Right ventricle myocardium superior (tissue), 1 donor: Measurements from ENCODE around the gene JKAMP. TPM values are rescaled to one million over a fixed set of nuclear protein-coding genes. Genes with fewer than 3 reads are reported as not detected.
A peak's percentile ranks its signal among the peaks of the same experiment; 100 is the strongest.
"Not testable (repeated sequence)": the region's sequence is repeated elsewhere in the genome, so short reads cannot be mapped to it uniquely, and the experiment has no call there.

ENCODE experiments used
- ATAC-seq: fragments of 200-7000 bp; cut with Tn5 transposase; one replicate; pipeline ENCODE4 v1.9.1; 2020; ENCODE audit warnings: mild to moderate bottlenecking; ENCODE audit not compliant: poor library complexity
- DNase-seq: peaks from one replicate; pipeline ENCODE4 v3.0.0-alpha.2; 2020
- intact Hi-C: fragments of 100-400 bp; cut with DNase I; formaldehyde crosslinking; loops from one replicate; pipeline ENCODE4 v1.11.2; 2022
- long read RNA-seq: library from polyadenylated mRNA; unstranded; transcript quantifications from one replicate; pipeline ENCODE4 v2.0.0, GENCODE V29; 2021
- total RNA-seq: library from RNA; stranded (reverse); fragmentation: NEBNext Ultra II Directional; extraction: Animal tissue kit (Norgen Biotek cat#: 25700); gene quantifications from one replicate; pipeline ENCODE4 v1.2.1, GENCODE V29; 2021
- donor health status: DM: no; HTN: yes; CAD: no; lungs with severe emphysema.

JKAMP gene, protein sequence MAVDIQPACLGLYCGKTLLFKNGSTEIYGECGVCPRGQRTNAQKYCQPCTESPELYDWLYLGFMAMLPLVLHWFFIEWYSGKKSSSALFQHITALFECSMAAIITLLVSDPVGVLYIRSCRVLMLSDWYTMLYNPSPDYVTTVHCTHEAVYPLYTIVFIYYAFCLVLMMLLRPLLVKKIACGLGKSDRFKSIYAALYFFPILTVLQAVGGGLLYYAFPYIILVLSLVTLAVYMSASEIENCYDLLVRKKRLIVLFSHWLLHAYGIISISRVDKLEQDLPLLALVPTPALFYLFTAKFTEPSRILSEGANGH
- total RNA-seq = 22.3 TPM
- long read RNA-seq, transcript JKAMP-201 (7 exons, 1,726 nt) = major isoform, 25 of 63 reads
- long read RNA-seq, transcript JKAMP-203 (7 exons, 1,636 nt) = minor isoform, 21 of 63 reads
- long read RNA-seq, partial matches to known transcripts = 4 of 63 reads
- long read RNA-seq, other reads (novel, unspliced or antisense) = 8 of 63 reads

DNA sequence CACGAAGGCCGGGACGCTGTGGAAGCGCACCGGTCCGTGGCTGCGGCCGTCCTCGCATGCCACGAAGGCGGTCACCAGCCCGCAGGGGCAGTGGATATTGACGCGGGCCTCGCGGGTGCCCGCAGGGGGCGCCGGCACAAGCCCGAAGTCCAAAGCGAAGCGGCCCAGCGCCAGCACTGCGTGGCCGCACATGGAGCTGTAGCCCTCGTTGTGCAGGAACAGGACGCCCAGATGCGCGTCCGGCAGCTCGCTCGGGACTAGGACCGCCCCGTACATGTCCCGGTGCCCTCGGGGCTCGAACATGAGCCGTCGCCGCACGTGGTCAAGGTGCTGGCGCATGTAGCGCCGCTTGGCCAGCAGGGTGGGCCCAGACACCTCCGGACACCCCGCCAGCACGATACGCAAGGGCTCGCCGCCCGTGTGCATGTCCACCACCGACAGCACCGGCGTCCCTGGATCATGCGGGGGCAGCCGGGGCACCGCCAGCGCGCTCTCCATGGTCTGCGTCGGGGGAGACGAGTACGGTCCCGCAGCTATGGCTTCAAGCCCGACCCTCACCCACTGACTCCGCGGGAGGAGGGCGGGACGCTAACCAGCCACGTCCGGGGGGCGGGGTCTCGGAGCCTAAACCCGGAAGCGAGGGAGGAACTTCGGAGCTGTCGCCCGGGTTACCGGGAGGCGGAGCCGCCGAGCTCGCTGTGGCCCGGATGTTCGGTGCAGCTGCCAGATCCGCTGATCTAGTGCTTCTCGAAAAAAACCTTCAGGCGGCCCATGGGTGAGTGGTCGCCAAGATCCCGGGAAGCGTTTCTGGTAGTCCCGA, at the start of gene JKAMP, which contains the start of gene L3HYPDH:
JKAMP (plus strand) TSS at position 699 of the 820 bp plus-strand sequence; CDS start at position 772, 73 bp downstream.
L3HYPDH (minus strand) TSS at position 590 of the 820 bp plus-strand sequence; CDS start at position 498, 92 bp downstream.
- ATAC-seq (peak; percentile 97), DNase-seq (peak; percentile 99)
- intact Hi-C loops = no loop called here

DNA sequence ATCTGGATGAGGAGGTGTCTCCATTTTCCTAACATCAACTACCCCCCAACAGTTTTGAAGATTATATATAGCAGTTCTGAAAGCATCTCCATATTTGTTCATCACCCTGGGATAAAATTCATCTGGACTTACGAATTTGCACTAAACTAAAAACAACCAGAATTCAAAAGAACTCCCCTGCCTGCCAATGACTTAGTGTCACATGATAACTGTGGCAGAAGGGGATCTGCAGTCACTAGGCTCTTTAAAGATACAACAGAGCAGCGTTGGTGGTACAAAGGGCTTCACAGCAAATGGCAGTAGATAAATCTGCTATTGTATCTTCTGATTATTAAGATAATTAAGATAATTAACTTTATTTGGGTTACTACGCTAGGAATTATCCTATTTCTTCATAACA, 49.2 kb upstream of the JKAMP start:
- no peak for ATAC-seq
- intact Hi-C loops = no loop called here

DNA sequence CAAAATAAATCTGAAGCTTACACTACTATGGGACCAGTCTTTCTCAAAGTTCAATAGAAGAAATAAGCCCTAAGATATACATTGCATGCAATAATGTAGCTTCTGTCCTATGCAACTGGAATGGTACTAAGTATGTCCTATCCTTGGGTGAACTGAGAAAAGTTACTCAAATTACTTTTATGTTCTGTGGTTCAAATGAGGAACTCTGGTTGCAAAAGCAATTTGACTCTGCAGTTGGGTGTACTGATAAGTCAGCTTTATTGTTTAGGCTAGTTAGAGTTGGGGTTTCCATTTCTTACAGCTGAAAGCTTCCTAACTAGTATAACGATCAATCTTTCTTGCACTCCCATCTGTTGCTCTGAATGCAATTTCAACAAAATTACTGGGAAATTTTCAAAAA, 48.3 kb upstream of the JKAMP start:
- ATAC-seq = peak; percentile 18
- DNase-seq = no peak
- intact Hi-C loops = no loop called here

More for the DNA sequence above, 49.2 kb upstream of the JKAMP start:
- DNase-seq = no peak

DNA sequence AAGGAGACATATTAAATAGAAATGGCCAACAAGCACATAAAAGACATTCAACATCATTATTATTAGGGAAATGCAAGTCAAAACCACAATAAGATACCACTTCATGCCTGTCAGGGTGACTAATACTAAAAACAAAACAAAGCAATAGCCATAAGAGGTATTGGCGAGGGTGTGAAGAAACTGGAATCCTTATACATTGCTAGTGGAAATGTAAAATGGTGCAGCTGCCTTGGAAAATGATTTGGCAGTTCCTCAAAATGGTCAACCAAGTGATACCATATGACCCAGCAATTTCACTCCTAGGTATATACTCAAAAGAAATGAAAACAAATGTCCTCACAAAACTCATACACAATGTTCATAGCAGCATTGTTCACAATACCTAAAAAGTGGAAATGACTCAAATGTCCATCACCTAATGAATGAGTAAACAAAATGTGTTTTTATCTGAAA, 46.1 kb upstream of the JKAMP start:
- intact Hi-C loops = no loop called here

DNA sequence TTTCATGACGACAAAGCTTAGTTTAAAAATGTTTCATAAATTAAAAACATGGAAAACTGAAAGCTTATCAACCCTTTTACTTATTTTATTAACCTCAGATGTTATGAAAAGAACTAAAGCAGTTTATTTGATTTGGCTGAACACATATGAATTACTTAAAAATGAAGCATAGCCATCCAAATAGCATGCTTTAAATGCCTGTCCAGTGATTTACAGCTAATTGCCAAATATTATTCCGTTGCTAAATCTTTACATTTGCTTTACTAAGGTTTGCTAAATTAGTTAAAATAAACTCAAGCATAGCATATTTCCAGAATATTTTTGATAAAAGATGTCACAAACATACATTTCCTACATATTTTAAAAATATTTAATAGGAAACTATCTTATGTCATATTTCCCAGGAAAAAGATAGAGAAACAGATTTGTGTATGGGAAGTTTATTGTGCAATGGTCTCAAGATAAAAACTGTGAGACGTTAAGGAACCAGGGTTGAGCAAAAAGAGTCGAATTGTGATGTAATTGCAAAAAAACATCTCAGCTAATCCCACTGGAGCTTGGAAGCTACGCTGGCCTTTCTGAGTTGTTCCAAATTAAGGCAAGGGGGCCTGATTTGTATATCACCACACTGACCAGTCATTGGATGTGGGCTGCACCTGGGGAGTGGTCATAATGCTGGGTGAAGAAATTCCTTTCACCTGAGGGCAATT, 44.9 kb upstream of the JKAMP start:
- DNase-seq (no peak), ATAC-seq (peak; percentile 63)
- intact Hi-C loops = no loop called here

More for the DNA sequence above, 46.1 kb upstream of the JKAMP start:
- DNase-seq = no peak
- no peak for ATAC-seq

DNA sequence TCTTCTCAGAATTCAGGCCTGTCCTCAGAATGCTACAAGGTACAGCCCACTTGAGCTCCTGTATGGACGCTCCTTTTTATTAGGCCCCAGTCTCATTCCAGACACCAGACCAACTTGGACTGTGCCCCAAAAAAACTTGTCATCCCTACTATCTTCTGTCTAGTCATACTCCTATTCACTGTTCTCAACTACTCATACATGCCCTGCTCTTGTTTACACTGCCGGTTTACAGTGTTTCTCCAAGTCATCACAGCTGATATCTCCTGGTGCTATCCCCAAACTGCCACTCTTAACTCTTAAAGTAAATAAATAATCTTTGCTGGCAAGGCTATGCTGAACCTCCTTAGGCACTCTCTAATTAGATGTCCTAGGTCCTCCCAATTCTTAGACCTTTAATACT, 35.6 kb upstream of the JKAMP start:
- intact Hi-C loops, ATAC-seq, DNase-seq: not testable (repeated sequence)

DNA sequence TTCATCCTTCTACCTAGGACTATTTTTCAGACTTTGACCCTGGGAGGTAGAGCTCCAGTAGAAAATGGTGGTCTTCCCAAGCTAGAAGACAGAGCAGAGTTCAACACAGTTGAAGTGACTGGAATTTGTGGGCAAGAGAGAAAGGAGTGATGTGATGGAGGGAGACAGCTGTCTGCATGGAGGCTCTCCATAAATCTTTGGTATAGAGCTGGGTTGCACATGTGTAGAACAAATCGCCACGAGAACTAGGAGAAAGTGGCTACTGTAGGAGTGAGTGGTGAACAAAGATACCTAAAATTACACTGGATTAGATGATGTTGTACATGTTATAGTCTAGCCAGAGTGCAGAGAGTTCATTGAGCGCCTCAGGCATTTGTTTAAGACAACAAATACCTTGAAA, 33.6 kb upstream of the JKAMP start:
- DNase-seq (no peak), ATAC-seq (no peak)
- intact Hi-C loops = no loop called here

DNA sequence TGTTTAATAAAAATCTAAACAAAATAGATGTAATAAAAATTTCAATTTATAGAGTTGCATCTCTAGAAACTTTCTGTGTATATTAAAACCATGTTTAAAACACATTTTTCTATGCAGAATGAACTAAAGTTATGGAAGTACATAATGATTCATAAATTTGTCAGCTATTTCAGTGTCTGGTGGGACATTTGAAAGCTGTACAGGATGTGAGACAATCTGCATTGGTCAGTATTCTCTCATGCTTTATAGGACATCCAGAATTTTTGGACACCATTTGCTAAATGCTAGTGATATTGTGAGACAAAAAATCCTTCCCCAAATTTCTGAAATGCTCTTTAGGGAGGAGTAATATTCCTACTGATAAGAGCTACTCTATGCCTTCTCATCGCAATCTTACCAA, 32.5 kb upstream of the JKAMP start:
- ATAC-seq (no peak), DNase-seq (no peak)
- intact Hi-C loops = no loop called here

DNA sequence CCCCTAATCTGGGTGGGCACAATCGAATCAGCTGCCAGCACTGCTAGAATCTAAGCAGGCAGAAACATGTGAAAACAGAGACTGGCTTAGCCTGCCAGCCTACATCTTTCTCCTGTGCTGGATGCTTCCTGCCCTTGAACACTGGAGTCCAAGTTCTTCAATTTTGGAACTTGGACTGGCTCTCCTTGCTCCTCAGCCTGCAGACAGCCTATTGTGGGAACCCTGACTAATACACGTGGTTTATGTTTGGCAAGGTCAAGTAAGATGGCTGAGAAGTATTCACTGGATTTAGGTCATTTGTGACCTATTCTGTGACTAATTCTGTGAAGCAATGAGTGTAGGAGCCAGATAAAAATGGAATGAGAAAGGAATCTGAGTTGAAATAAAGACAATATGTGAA, 30.2 kb upstream of the JKAMP start:
- peak; percentile 79 for ATAC-seq
- DNase-seq = no peak
- intact Hi-C loops = no loop called here

DNA sequence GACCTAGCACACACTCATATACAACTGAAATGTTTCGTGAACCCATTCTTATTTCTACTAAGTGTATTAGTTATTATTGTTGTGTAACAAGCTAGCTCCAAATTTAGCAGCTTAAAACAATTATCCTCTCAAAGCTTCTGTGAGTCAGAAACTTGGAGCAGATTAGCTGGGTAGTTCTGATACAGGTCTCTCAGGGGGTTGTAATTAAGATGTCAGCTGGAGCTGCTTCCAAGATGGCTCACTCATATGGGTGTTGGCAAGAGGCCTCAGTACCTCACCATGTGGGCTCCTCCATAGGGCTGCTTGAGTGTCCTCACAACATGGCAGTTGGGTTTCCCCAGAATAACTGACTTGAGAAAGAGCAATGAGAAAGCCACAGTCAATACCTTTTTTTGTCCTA, 28.9 kb upstream of the JKAMP start:
- intact Hi-C loops = no loop called here

DNA sequence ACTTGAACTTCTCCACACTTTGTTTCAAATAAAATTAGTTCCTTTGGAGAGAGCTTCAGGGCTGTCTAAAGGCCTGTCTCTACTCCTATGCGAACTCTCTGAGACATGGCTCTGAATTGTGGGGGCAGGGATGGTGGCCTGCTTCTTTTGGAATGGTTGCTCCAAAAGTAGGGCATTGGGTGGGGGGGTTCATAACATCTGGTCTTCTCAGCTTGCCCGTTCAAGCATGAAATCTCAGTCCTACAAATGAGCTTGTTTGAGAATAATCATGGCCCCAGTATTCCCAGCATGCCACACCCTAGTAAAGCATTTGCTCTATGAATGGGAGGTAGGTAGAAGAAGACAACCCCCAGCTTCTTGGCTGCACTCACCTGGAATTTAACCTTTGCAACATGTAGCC, 25.8 kb upstream of the JKAMP start:
- no peak for ATAC-seq
- intact Hi-C loops = no loop called here
- no peak for DNase-seq

More for the DNA sequence above, 28.9 kb upstream of the JKAMP start:
- DNase-seq = no peak
- no peak for ATAC-seq

DNA sequence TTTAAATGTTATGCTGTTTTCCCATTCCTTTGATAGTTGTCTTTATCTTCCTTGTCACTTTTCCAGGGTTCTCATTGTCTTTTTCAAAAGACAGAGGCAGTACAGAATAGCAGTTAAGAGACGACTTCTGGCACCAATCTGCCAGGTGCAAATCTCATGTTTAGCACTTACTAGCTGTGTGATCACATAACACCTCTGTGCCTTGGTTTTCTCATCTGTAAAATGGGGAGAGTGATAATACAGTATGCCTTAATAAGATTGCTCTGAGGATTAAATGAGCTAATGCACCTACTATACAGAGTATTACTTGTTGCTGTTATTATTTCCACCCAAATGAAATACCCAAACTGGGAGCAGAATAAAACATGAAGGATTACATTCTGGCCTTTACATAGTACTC, 23.9 kb upstream of the JKAMP start:
- DNase-seq (no peak), ATAC-seq (no peak)
- intact Hi-C loops = no loop called here

DNA sequence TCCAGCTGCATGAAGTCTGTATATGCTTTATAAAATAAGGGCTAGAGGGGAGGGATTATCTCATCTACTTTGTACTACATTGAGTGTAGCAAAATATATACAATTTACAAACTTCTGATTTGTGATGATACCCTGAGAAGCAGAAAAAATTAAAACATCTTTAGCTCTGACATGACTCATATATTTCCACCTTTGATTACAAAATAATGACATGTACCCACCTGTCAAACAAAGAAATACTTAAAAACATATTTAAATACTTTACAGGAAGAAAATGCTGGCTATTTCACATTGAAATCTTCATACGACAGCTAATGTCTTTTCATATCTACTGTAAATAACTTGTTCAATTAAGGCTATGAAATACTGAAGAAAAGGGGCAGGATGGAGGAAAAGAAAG, 22.4 kb upstream of the JKAMP start:
- ATAC-seq (no peak), DNase-seq (no peak)
- intact Hi-C loops = no loop called here

DNA sequence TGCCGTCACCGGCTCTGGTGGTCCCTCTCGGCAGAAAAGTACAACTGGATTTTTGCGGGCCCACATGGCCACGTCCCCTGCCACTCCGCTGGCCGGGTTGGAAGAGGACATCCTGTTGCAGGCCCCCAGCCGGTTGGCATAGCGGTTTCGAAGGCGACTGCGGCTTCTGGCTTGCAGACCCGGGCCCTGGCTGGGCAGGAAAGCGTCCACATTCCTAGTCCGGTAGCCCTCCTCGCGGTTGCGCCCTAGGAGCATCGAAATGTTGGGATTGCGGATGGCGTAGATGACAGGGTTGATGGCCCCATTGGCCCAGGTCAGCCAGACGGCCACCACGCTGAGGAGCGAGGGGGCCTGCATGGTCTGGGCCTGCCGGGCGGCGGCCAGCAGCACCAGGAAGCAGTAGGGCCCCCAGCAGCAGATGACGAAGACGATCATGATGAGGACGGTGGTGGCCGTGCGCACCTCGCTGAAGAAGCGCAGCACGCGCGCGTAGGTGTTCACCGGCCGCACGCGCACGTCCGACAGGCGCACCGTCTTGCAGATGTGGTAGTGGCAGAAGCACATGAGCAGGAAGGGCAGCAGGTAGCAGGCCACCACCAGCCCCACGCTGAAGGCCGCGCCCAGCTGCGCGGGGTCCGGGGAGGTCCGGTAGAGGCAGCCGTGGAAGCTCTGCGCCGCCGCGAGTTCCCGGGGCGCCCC, 20.4 kb upstream of the JKAMP start:
- DNase-seq = no peak
- no peak for ATAC-seq
- intact Hi-C loops = no loop called here

DNA sequence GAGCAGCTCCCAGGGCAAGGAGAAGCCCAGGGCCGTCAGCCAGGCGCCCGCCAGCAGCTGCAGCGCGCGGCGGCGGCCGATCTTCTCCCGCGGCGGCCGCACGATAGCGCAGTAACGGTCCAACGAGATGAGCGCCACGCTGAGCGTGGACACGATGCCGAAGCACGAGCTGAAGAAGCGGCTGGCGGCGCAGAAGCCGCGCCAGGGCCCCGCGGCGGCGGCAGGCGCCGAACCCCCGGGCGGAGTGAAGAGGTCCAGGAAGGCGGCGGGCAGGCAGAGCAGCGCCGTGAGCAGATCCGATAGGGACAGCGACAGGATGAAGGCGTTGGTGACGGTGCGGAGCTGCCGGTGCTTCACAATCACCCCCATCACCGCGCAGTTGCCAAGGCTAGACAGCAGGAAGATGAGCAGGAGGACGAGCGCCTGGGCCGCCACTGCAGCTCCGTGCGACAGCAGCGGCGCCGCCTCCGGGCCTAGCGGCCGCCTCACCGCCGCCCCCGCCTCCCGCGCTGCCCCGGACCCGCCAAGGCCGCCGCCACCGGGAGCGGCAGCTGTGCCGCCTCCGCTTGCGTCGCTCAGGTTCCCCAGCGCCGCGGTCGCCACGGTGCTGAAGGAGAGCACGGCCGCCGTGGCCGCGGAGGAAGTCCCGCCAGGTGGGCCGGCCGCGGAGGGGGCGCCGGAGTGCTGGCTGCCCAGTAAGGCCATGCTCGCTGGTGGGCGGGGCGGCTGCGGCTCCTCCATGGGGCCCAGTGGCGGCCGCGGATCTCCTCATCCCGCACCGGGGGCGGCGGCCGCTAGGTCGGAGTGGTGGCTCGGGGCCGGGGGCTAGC, 19.6 kb upstream of the JKAMP start:
- DNase-seq = peak; percentile 81

DNA sequence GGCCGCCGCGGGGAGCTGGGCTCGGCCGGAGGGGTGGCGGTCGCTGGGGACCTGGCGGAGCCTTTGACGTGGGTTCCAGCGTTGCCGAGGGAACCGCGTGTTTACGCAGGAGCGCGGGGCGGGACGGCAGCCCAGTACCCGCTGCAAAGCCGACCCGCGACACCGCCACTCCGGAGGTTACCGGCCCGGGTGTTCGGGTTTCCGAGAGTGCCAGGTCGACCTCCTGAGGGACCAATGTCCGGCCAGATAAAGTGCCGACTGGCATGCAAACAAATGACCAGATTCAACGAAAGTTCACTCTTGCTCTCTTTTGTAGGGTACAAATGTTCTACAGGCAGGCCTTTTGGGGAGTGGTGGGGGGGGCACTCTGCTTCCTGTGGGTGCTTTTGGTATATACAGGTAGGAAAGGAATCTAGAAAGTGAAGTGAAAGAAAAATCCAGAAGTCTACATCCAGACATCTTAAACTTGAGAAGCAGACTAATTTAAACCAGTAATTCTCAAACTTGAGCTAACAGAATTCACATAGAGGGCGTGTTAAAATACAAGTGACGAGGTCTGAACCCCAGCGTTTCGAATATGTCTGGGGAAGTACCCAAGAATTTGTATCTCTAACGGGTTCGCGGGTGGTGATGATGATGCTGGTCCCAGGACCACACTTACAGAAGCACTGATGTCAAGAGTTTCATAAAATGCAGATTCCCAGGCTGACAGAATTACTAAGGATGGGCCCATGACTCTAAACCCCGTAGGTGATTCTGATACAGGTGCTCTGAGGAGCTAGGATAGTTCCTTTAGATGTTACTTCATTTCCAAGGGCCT, 18.8 kb upstream of the JKAMP start, which contains the start of gene GPR135:
GPR135 (minus strand) TSS at position 65 of the 820 bp plus-strand sequence. CDS start 154 bp downstream, outside the sequence.
- intact Hi-C loops = no loop called here
- peak; percentile 73 for DNase-seq
- peak; percentile 73 for ATAC-seq

More for the DNA sequence above, 19.6 kb upstream of the JKAMP start:
- peak; percentile 94 for ATAC-seq
- intact Hi-C loops = no loop called here
